ENCODE results near the gene MEP1A. TPM values are rescaled to one million over a fixed set of nuclear protein-coding genes. Genes with fewer than 3 reads are reported as not detected.
"Not testable (repeated sequence)": the region's sequence is repeated elsewhere in the genome, so short reads cannot be mapped to it uniquely, and the experiment has no call there.

Gene MEP1A
- total RNA-seq, 4 donors from 2014 or later, result 0.09 TPM; not detected in 3

DNA sequence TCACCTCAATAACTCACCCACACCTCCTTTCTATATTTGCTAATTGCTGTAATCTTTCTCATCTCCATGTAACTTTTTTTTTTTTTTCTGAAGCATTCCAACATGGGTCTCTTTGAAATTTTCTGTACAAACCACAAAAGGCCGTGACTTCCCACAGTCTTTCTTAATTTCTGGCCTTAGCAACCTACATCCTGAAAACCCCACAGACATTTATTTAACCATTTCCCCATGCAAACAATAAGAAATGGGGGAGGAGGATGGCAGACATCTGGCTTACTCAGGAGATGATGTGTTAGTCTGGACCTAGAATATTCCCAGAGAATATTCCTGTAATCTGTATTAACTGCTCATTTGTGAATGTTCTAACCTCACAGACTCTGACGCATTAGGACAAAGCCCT lies 57.6 kb downstream of the MEP1A start:
- H3K4me1 ChIP-seq, result peaks cover 0 to 13% (median 4%) of the 10 kb centered on the region in 3 donors
- H3K4me3 ChIP-seq, result no peak overlapping the region
- no peaks in the 10 kb centered on the region for H3K27me3 ChIP-seq
- H3K36me3 ChIP-seq, result no peaks in the 10 kb centered on the region
- no peak overlapping the region for H3K27ac ChIP-seq
- intact Hi-C loops (cut with DNase I), result loop anchor here (10.0 kb wide), 1 partner anchor 194 kb away; the partner anchor contains the start of gene ADGRF1
- TF ChIP-seq POLR2A (IDR thresholded peaks at IDR 0.05), result no peak
- TF ChIP-seq, protein P1, sequence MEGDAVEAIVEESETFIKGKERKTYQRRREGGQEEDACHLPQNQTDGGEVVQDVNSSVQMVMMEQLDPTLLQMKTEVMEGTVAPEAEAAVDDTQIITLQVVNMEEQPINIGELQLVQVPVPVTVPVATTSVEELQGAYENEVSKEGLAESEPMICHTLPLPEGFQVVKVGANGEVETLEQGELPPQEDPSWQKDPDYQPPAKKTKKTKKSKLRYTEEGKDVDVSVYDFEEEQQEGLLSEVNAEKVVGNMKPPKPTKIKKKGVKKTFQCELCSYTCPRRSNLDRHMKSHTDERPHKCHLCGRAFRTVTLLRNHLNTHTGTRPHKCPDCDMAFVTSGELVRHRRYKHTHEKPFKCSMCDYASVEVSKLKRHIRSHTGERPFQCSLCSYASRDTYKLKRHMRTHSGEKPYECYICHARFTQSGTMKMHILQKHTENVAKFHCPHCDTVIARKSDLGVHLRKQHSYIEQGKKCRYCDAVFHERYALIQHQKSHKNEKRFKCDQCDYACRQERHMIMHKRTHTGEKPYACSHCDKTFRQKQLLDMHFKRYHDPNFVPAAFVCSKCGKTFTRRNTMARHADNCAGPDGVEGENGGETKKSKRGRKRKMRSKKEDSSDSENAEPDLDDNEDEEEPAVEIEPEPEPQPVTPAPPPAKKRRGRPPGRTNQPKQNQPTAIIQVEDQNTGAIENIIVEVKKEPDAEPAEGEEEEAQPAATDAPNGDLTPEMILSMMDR (IDR thresholded peaks at IDR 0.05), result no peak
- H3K9me3 ChIP-seq, result no peaks in the 10 kb centered on the region
- no peak for DNase-seq
- 64 to 88% methylated on average over 2 of the region's 2 CpGs for WGBS, 2 donors

DNA sequence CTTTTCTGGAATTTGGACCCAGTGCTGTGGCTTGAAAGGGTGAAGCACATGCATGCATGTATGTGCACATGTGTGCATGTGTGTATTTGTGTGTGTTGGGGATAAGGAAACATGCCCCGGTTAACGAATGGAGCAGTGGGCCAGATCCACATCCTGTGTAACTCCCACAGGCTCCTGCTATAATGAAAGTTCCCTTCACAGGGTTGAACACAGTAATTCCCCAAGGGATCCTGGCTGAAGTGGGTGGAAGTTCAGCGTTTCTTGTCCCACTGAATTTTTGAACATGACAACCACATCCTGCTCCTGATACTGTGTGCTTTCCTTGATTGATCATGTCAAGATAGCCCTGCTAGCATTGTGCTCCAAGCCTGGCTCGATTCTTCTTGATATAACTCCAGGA lies 58.4 kb downstream of the MEP1A start:
- WGBS, 2 donors, result 42 to 61% methylated on average over 4 of the region's 4 CpGs
- H3K27ac ChIP-seq, H3K36me3 ChIP-seq, DNase-seq, H3K9me3 ChIP-seq, H3K27me3 ChIP-seq, H3K4me3 ChIP-seq: not testable (repeated sequence)
- intact Hi-C loops (cut with DNase I), result loop anchor here (10.0 kb wide), 1 partner anchor 193 kb away; the partner anchor contains the start of gene ADGRF1
- H3K4me1 ChIP-seq, result peaks cover 0 to 13% (median 4%) of the 10 kb centered on the region in 3 donors

DNA sequence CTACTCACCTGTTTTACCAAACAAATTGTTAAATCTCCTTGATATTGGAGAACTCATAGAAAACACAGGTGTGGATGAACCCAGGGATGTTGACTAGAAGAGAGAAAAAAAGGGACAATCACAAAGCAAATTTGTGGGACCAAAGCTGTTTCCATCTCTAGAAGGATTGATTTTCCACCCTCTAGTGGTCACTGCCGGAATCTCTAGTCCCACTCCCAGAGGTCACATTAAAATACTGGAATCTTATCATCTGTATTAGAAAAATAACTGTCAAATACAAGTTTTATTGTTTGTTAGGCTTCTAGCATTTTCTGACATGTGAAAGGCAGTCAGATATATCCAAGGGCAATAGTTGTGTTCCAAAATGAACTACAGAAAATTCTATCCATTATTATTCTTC lies 62.8 kb downstream of the MEP1A start:
- not testable (repeated sequence) for H3K4me1 ChIP-seq, DNase-seq, H3K27me3 ChIP-seq, H3K9me3 ChIP-seq, H3K27ac ChIP-seq, H3K4me3 ChIP-seq, H3K36me3 ChIP-seq
- 19% methylated on average over 1 of the region's 1 CpG for WGBS, 2 donors
- intact Hi-C loops (cut with DNase I), result loop anchor here (10.0 kb wide), 1 partner anchor 189 kb away; the partner anchor contains the start of gene ADGRF1
- TF ChIP-seq, protein P1 (IDR thresholded peaks at IDR 0.05), result peak in 5 of 6 experiments; percentile 35 to 65 (median 44)

DNA sequence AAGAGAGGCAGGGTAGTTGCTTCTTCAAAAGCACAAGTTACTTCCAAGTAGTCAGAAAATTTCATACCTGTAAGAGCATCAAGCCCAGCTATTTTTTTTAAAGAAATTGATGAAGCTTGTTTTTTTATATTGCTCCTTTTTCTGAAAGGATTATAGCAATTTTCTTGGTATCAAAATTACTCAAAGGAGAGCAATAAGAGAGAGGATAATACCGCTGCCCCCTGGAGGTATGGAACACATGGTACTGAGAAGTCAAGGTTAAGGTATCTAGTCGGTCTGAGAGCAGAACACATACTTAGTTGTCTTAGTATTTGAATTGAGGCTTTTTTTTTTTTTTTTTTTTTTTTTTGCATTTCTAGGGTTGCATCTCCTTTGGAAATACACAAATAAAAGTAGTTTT lies 69.2 kb downstream of the MEP1A start:
- Histone ChIP-seq H3K36me3 (no peaks in the 10 kb centered on the region), H3K27me3 (peaks cover 0 to 11% (median 0%) of the 10 kb centered on the region in 4 donors), H3K4me3 (no peak overlapping the region), H3K4me1 (no peaks in the 10 kb centered on the region), H3K9me3 (no peaks in the 10 kb centered on the region), H3K27ac (no peak overlapping the region)
- TF ChIP-seq POLR2A (IDR thresholded peaks at IDR 0.05), result no peak
- TF ChIP-seq, protein P1 (IDR thresholded peaks at IDR 0.05), result no peak
- 65 to 74% methylated on average over 2 of the region's 2 CpGs for WGBS, 2 donors
- intact Hi-C loops (cut with DNase I), result no loop called here
- no peak for DNase-seq

DNA sequence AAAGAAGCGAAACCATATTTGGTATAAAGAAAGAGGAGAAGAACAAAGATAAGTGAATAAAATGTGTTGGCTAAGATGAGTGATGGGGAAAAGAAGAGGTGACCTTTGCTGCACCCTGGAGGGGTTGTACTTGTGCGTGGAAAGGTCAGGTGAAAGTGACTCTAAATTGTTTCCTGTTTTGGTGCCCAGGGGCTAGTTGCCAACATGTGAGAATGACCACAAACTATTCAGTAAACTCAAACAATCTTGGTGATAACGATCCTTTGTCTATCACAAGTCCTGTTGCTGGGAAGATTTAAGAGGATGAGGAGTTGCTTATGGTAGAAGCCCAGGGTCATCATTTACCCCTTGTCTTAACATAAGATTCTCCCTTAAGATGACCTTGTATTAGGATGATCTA lies 70.6 kb downstream of the MEP1A start:
- 69 to 81% methylated on average over 3 of the region's 3 CpGs for WGBS, 2 donors
- Histone ChIP-seq H3K27ac (no peak overlapping the region), H3K9me3 (no peaks in the 10 kb centered on the region), H3K4me3 (no peak overlapping the region), H3K36me3 (no peaks in the 10 kb centered on the region), H3K27me3 (peaks cover 0 to 11% (median 0%) of the 10 kb centered on the region in 4 donors), H3K4me1 (no peaks in the 10 kb centered on the region)
- TF ChIP-seq, protein P1 (IDR thresholded peaks at IDR 0.05), result no peak
- TF ChIP-seq POLR2A (IDR thresholded peaks at IDR 0.05), result no peak
- DNase-seq, result no peak
- intact Hi-C loops (cut with DNase I), result no loop called here

DNA sequence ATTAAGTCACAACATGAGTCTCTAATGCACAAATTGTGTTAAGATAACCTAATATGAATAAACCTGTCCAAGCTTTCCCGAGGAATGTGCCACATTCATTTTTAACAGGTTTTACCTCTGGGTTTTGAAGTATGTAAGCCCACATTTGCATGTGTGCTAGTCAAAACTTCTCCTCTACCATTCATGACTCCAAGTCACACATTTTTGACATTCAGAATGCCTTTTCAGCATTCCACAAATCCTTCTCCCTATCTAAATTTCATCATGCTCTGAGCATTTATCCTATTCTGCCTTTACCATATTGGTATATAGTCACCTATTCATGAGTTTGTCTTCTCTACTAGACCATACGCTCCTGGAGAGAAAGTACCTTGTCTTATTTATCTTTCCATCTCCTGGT lies 72.0 kb downstream of the MEP1A start:
- H3K9me3 ChIP-seq, result no peaks in the 10 kb centered on the region
- H3K36me3 ChIP-seq, result no peaks in the 10 kb centered on the region
- no peak overlapping the region for H3K4me3 ChIP-seq
- no peak for DNase-seq
- no peak overlapping the region for H3K27ac ChIP-seq
- WGBS, 2 donors, result 76 to 79% methylated on average over 2 of the region's 2 CpGs
- H3K27me3 ChIP-seq, result peaks cover 0 to 11% (median 0%) of the 10 kb centered on the region in 4 donors
- H3K4me1 ChIP-seq, result no peaks in the 10 kb centered on the region
- no peak for TF ChIP-seq POLR2A (IDR thresholded peaks at IDR 0.05)
- TF ChIP-seq, protein P1 (IDR thresholded peaks at IDR 0.05), result no peak
- intact Hi-C loops (cut with DNase I), result no loop called here

Data from esophagus squamous epithelium (tissue), 5 donors.